B cell (primary cell): ENCODE measurements around the gene CELA2A. TPM values are rescaled to one million over a fixed set of nuclear protein-coding genes. Genes with fewer than 3 reads are reported as not detected.

Experiments used
- ATAC-seq: fragments of 200-7000 bp; cut with Tn5 transposase; one replicate; pipeline ENCODE4 v1.10.0; 2021; ENCODE audit warnings: low read depth, mild to moderate bottlenecking, moderate number of reproducible peaks, moderate library complexity
- CTCF ChIA-PET: fragments of 350-600 bp; sonication (Branson Sonifier 250); formaldehyde crosslinking; loops from one replicate; lab custom pipeline; 2021; ENCODE audit warnings: antibody characterized with exemption, inconsistent platforms; lab: Charles Lee
- POLR2A ChIA-PET: fragments of 350-600 bp; sonication (Branson Sonifier 250); formaldehyde crosslinking; loops from one replicate; lab custom pipeline; 2021; ENCODE audit warnings: antibody characterized with exemption; lab: Charles Lee
- DNase-seq: peaks from one replicate; pipeline ENCODE4 v3.0.0; 2013
- H2AFZ ChIP-seq: 2 replicates; pipeline ENCODE4 v1.6.1; 2012; ENCODE audit warnings: mild to moderate bottlenecking, low read depth, low read length; ENCODE audit not compliant: insufficient read depth, poor library complexity, severe bottlenecking
- H3K27ac ChIP-seq, 2 donors: 1 replicate in 1 of 2; 2 replicates in 1 of 2; pipeline ENCODE4 v1.5.1; 2012 to 2013; ENCODE audit warnings: low read length in 2 of 2, mild to moderate bottlenecking in 2 of 2, moderate library complexity in 1 of 2
- H3K27me3 ChIP-seq, 4 experiments: fragments of 200-600 bp in 1 of 4; sonication (generic) in 1 of 4; replicated peaks in 1 of 4; 1 replicate in 2 of 4; 2 replicates in 2 of 4; pipeline versions ENCODE4 v1.6.1 to v1.7.0; 2013 to 2016; ENCODE audit warnings: low read length in 3 of 4, mild to moderate bottlenecking in 2 of 4, mixed read lengths in 1 of 4, moderate library complexity in 1 of 4; ENCODE audit not compliant: insufficient read depth in 4 of 4, control insufficient read depth in 3 of 4; ENCODE audit errors: control extremely low read depth in 1 of 4
- H3K36me3 ChIP-seq, 2 experiments: replicated peaks in 1 of 2; 1 replicate in 1 of 2; 2 replicates in 1 of 2; pipeline versions ENCODE4 v1.6.1 to v1.7.1; 2013; ENCODE audit warnings: low read length in 1 of 2; ENCODE audit not compliant: insufficient read depth in 2 of 2, control insufficient read depth in 1 of 2; ENCODE audit errors: control extremely low read depth in 1 of 2, extremely low read depth in 1 of 2
- H3K4me1 ChIP-seq, 2 donors: fragments of 200-600 bp in 1 of 2; sonication (generic) in 1 of 2; 1 replicate in 1 of 2; 2 replicates in 1 of 2; pipeline versions ENCODE4 v1.5.1 to v1.6.1; 2013 to 2017; ENCODE audit warnings: low read length in 2 of 2; ENCODE audit not compliant: control insufficient read depth in 2 of 2, insufficient read depth in 2 of 2
- H3K4me2 ChIP-seq: replicated peaks from 2 replicates; pipeline ENCODE3; 2012; ENCODE audit warnings: mild to moderate bottlenecking, low read depth, low read length; ENCODE audit not compliant: poor library complexity, severe bottlenecking
- H3K4me3 ChIP-seq, 5 experiments: fragments of 200-600 bp in 1 of 5; sonication (generic) in 1 of 5; 1 replicate in 3 of 5; 2 replicates in 2 of 5; pipeline versions ENCODE4 v1.5.1 to v1.7.0; 2011 to 2016; ENCODE audit warnings: low read length in 4 of 5, mild to moderate bottlenecking in 4 of 5, low read depth in 2 of 5, control low read depth in 1 of 5, moderate library complexity in 1 of 5; ENCODE audit not compliant: insufficient read depth in 1 of 5; ENCODE audit errors: control extremely low read depth in 1 of 5, extremely low read depth in 1 of 5
- H3K79me2 ChIP-seq: fragments of 200-600 bp; sonication (generic); one replicate; pipeline ENCODE4 v1.6.0; 2016; ENCODE audit warnings: low read length; ENCODE audit not compliant: control insufficient read depth, insufficient read depth
- H3K9ac ChIP-seq: fragments of 200-600 bp; sonication (generic); 2 replicates; pipeline ENCODE4 v1.6.1; 2017; ENCODE audit warnings: mild to moderate bottlenecking, low read length, moderate library complexity
- H3K9me3 ChIP-seq, 3 donors: one replicate each; pipeline versions ENCODE4 v1.6.1 to v1.7.1; 2013; ENCODE audit warnings: low read length in 2 of 3; ENCODE audit not compliant: control insufficient read depth in 2 of 3, insufficient read depth in 1 of 3; ENCODE audit errors: control extremely low read depth in 1 of 3
- H4K20me1 ChIP-seq: 2 replicates; pipeline ENCODE4 v1.6.0; 2012; ENCODE audit warnings: mild to moderate bottlenecking, low read length; ENCODE audit not compliant: insufficient read depth, control insufficient read depth, poor library complexity, severe bottlenecking
- H3K27ac Mint-ChIP-seq: one replicate; pipeline ENCODE4 v1.8.0; 2021; ENCODE audit warnings: mixed read lengths
- H3K27me3 Mint-ChIP-seq: one replicate; pipeline ENCODE4 v1.8.0; 2021; ENCODE audit warnings: mixed read lengths
- H3K4me1 Mint-ChIP-seq: one replicate; pipeline ENCODE4 v1.8.0; 2021; ENCODE audit warnings: mixed read lengths
- H3K4me3 Mint-ChIP-seq: one replicate; pipeline ENCODE4 v1.8.0; 2021; ENCODE audit warnings: mixed read lengths
- H3K9me3 Mint-ChIP-seq: one replicate; pipeline ENCODE4 v1.8.0; 2022; ENCODE audit warnings: mixed read lengths; ENCODE audit not compliant: insufficient read depth
- EZH2 ChIP-seq: IDR thresholded peaks from 2 replicates; pipeline ENCODE4 v1.6.1; 2012; ENCODE audit warnings: borderline replicate concordance, low read depth, mild to moderate bottlenecking, moderate library complexity, low read length; ENCODE audit not compliant: insufficient read depth, poor library complexity, severe bottlenecking
- WGBS: methylation state at CpG from one replicate; pipeline ENCODE4 v1.1.5; 2013; ENCODE audit warnings: missing lambda C conversion rate; ENCODE audit not compliant: insufficient coverage; 5-methylcytosine and 5-hydroxymethylcytosine counted together
- intact Hi-C: fragments of 100-400 bp; cut with micrococcal nuclease; formaldehyde crosslinking; loops from one replicate; pipeline ENCODE4 v1.10.0; 2022
- polyA plus RNA-seq: library from polyadenylated mRNA; depleted of rRNA; stranded (reverse); fragments of >200 nt; gene quantifications from 2 replicates; pipeline ENCODE4 v1.2.3, GENCODE V29; 2012
- total RNA-seq, 2 donors: library from RNA; stranded (reverse); fragments of 120-200 nt in 1 of 2; gene quantifications; 1 replicate in 1 of 2; 2 replicates in 1 of 2; pipeline versions ENCODE4 v1.2.3 to v1.2.4, GENCODE V29; 2013 to 2022
- TF ChIP-seq, protein P1 (sequence below): fragments of 200-600 bp; IDR thresholded peaks from one replicate; pipeline ENCODE4 v1.8.0; 2022; ENCODE audit warnings: antibody characterized with exemption, mild to moderate bottlenecking

Gene CELA2A
- total and polyA plus RNA-seq, 2 donors (not counting 1 experiment from before 2014, with no cell fraction given): not detected

DNA sequence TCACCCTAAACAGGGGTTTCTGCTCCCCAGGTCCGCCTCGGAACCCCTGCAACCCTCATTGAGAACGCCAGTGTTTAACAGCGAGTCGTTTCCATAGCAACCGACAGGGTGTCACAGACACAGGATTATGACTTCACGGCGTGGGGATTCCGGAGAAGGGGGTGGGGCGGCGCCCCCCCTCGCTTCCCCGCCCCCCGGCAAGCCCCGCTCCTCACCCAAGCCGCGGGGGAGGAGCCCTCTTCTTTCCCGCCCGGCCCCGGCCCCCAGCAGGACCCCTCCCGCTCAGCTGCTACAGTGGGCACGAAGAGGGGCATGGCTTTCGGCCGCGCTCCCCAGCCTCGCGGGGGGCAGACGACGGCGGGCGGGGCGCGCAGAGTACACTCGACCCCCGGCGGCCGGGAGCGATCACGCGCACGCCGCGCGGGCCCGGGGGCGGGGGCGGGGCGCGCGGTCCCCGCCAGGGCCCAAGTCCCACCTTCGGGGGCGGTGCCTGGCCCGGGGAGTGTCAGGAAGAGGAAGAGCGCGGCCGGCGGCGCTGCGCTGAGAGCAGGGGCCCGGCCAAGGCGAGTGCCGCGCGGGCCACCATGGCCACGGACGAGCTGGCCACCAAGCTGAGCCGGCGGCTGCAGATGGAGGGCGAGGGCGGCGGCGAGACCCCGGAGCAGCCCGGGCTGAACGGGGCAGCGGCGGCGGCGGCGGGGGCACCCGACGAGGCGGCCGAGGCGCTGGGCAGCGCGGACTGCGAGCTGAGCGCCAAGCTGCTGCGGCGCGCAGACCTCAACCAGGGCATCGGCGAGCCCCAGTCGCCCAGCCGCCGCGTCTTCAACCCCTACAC lies 46.9 kb upstream of the CELA2A start, which contains the start of gene EFHD2:
Gene EFHD2, plus strand, starts transcription at position 501 of the 835 bp plus-strand sequence. Its CDS starts 84 bp downstream, at position 585.
- peak within 1 kb of the TSS; percentile 62 for H2AFZ ChIP-seq
- H3K4me1 Mint-ChIP-seq: peaks cover 43% of the 10 kb centered on the region
- H3K4me3 Mint-ChIP-seq: peak within 1 kb of the TSS; percentile 94
- H4K20me1 ChIP-seq: peaks cover 47% of the 10 kb centered on the region
- H3K9me3 ChIP-seq: peaks cover 0 to 2% (median 0%) of the 10 kb centered on the region in 3 donors
- peak within 1 kb of the TSS; percentile 97 for H3K4me2 ChIP-seq
- H3K27me3 Mint-ChIP-seq: peaks cover 3% of the 10 kb centered on the region
- H3K4me3 ChIP-seq: peak within 1 kb of the TSS; percentile 58 to 87 (median 84)
- peak within 1 kb of the TSS; percentile 28 to 86 for H3K27ac ChIP-seq
- no peaks in the 10 kb centered on the region for H3K27me3 ChIP-seq
- peak; percentile 86 for ATAC-seq
- H3K9ac ChIP-seq: peak within 1 kb of the TSS; percentile 97
- H3K9me3 Mint-ChIP-seq: no peaks in the 10 kb centered on the region
- H3K79me2 ChIP-seq: peaks cover 47% of the 10 kb centered on the region
- H3K36me3 ChIP-seq: peaks cover 0 to 6% of the 10 kb centered on the region in 2 experiments
- CTCF ChIA-PET: no interaction called here
- intact Hi-C loops: loop anchor here (5.0 kb wide), 1 partner anchor 113 kb away; the partner anchor contains the start of gene CASP9
- under 1% methylated on average over 99 of the region's 99 CpGs for WGBS
- peaks cover 23 to 48% of the 10 kb centered on the region in 2 donors for H3K4me1 ChIP-seq
- TF ChIP-seq EZH2: no peak
- TF ChIP-seq, protein P1, sequence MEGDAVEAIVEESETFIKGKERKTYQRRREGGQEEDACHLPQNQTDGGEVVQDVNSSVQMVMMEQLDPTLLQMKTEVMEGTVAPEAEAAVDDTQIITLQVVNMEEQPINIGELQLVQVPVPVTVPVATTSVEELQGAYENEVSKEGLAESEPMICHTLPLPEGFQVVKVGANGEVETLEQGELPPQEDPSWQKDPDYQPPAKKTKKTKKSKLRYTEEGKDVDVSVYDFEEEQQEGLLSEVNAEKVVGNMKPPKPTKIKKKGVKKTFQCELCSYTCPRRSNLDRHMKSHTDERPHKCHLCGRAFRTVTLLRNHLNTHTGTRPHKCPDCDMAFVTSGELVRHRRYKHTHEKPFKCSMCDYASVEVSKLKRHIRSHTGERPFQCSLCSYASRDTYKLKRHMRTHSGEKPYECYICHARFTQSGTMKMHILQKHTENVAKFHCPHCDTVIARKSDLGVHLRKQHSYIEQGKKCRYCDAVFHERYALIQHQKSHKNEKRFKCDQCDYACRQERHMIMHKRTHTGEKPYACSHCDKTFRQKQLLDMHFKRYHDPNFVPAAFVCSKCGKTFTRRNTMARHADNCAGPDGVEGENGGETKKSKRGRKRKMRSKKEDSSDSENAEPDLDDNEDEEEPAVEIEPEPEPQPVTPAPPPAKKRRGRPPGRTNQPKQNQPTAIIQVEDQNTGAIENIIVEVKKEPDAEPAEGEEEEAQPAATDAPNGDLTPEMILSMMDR: no peak
- H3K27ac Mint-ChIP-seq: peak within 1 kb of the TSS; percentile 89
- DNase-seq: peak; percentile 96
- POLR2A ChIA-PET: interaction anchor here (1.1 kb wide), 1 partner anchor 19 kb away, joined by 3 read pairs; no protein-coding TSS in a partner anchor
